Activated CD4-positive, alpha-beta T cell treated with anti-CD3 and anti-CD28 coated beads for 24 hours (primary cell): ENCODE measurements around the gene SSTR4.

ENCODE experiments used
- DNase-seq, 2 donors: peaks; one replicate each; pipeline ENCODE4 v3.0.0-alpha.2; 2020; ENCODE audit warnings: low read depth in 2 of 2

Gene SSTR4

DNA sequence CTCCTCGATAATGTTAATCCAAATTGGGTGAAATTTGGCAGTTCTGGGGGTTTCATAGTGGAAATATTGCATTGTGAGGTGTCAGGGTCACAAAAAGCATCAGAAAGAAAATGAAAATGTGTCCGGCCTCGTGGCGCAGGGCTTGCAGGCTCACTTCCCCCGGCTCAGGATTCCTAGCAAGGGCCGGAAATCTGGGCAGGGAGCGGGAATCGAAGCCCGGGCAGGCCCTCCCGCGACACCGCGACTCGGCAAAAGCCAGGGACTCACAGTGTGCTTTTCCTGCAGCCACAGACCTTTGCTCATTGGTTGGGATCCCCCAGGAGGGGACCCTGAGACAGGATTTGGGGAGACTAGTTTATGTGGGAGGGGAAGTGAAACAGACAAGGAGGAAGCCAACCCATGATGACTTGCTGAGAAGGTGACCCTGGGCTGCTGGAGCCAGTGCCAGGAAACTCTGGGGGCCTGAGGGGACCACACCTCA is 51.9 kb downstream of the SSTR4 start:
- no peak for DNase-seq

DNA sequence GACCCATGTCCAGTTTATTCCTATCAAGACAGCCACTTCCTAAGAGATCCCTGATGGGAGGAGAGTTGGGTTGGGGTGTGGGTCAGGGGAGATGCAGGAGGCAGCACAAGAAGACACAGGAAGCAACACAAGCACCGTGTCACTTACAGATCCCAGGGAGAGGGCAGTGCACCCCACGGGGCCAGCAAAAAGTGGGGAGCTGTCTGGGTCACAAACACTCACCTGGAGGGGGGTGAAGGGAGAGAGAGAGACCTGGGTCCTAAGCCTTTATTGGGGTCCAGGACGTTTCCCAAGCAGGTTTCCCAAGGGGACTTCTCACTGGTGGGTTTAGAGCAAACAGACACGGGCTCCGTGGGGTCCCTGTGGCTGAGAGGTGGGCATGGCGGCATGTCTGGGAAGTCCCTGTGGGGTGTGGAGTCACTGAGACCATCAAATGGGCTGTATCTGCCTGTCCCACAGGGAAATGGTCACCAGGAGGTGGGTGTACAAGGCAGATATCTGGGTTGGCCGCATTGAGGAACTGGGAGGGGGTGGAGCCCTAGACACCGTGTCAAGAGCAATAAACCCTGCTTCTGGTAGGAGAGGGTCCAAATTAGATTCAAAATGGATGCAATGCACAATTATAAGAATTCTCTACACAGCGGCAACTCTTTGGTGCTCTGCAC is 52.6 kb downstream of the SSTR4 start:
- no peak for DNase-seq
